ENCODE data around the gene PARVB.

The PARVB gene

GRCh38 chr22:44112191-44112590, 88.1 kb downstream of the PARVB start:
- DNase-seq = no peak

- no peak for DNase-seq
Measured at GRCh38 chr22:44116331-44116730, 92.2 kb downstream of the PARVB start.

DNA sequence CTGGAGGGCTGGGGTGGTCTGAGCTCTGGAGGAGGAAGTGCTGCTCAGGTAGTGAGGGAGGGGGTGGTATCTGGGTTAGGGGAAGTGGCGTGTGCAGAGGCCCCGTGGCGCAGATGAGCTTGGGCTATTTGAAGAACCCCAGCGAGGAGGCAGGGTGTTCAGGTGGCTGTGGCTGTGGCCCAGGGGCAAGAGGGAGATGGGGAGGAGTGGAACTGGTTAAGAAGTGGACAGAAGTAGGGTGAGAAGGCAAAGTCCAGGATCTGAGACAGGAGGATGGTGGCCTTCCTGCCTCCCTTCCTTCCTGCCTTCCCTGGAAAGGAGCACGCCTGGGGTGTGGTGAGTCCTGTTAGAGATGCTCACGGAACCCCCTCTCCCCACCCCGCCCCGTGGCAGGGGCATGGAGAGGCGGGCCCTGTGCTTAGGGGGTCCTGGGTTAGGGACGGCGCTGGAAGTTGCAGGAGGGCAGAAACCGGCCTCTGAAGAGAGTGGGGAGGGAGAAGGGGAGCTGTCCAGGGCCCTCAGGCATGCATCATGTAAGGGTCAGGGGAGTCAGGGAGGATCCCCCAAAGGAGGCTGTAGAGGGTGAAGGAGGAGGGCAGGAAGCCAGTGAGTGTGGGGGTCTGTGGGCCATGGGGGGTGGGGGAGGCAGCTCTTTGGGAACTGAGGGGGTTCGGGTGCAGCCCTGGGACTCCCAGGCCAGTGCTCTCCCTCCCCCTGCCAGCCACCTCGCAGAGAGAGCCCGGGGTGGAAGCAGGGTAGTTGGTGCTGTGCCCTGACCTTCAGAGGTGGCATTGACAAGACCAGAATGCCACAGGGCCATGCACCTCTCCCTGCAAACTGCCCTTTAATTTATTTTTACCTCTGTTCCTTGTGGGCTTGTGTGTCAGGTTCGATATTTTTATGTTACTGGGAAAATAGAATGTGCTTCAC, 92.9 kb downstream of the PARVB start:
- DNase-seq = no peak

DNA sequence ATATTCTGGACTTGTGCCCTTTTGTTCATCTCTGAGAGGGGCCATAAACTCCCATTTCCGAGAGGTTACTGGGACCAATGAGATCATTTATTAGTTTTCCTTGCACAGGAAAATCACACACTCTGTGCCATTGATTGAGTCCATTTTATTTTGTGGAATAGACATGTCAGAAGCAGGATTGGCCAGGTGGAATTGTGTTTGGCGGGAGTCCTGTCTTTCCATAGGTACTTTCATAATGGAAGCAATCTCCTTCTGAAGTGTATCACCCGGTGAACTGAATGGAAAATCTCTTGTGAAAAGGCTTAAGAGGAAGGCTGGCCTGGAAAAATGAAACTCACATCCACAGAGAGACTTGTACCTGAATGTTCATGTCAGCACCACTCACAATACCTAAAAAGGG, 93.6 kb downstream of the PARVB start:
- DNase-seq = no peak

- no peak for DNase-seq
Measured at GRCh38 chr22:44118645-44119315, 94.7 kb downstream of the PARVB start.

DNA sequence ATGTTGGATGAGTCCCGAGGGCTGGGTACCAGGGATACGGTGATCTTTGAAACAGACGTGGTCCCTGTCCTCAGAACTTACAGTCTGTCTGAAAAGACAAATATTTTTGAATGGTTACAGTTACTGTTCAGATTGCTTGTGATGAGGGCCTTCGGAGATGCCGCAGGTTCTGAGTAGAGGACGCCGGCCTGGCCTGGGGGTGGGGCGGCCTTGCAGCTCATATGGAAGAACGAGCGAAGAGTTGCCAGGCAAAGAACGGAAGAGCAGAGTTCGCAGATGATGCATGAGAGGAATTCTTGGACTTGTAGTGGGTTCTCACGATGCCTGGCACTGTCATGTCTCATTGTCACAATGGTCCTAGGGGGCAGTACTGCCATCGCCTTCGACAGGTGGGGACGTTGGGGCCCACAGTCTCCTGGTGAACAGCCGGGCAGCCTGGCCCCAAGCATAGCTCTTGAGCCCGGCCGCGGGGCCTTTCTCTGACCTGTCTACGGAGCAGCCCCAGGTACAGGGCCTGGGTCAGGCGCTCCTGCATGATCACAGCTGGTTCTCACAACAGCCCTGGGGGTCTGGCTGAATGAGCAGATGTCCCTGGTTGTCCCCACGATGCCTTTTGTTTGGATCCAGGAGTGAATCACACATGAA, 95.7 kb downstream of the PARVB start:
- DNase-seq = no peak

DNA sequence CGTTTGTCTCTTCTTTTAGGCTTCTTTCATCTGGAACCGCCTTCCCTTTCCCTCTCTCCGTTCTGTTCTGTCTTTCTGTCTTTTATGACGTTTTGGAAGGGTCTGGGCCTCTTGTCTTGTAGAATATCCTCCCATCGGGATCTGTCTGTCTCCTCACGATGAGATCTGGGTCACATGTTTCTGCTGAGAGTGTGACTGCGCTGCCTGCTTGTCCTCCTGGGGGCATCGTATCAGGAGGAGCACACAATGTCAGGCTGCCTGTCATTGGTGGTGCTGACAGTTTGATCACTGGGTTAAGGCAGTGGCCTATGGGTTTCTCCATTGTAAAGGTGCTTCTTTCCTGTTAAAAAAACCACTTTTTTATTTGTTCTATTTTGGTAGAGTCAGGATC, 96.2 kb downstream of the PARVB start:
- DNase-seq = no peak

- DNase-seq = no peak
Measured at GRCh38 chr22:44125421-44125820, 101.3 kb downstream of the PARVB start.

DNA sequence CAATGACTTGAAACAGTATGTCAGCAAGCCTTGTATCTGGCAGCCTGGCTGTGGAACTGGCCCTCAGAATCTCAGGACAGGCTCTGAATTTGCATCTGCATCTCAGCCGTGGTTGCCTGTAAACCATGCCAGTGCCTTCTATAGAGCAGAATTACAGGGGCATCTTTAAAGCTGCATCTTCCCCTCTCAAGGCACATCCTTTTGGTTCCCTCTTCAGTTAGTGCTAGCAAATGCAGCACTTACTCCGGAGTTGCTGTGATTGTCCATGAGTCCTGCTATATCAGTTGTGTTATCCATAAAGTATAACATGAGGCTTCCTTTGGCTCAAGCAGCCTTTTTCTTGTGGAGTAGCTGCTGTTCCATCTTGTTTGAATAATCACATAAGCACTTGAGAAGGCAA, 102.7 kb downstream of the PARVB start:
- DNase-seq = no peak

- no peak for DNase-seq
Measured at GRCh38 chr22:44127356-44127755, 103.3 kb downstream of the PARVB start.

GRCh38 chr22:44128958-44129618, 105.0 kb downstream of the PARVB start:
- DNase-seq = no peak

DNA sequence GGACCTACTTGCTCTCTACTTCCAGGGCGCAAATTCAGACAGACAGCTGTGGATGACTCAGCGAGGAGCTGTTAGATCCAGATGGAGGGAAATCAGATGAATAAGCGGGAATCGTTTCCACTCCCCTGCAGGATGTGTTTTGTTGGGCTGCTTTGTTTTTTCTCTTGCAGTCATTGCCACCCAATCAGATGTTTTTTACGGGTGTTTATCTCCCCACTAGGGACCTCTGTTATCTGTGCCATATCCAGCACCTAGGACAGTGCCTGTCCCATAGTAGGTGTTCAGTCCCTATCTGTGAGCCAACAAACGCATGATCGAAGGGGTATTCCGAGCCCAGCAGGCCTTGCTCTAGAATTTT, 105.5 kb downstream of the PARVB start:
- DNase-seq = no peak

DNA sequence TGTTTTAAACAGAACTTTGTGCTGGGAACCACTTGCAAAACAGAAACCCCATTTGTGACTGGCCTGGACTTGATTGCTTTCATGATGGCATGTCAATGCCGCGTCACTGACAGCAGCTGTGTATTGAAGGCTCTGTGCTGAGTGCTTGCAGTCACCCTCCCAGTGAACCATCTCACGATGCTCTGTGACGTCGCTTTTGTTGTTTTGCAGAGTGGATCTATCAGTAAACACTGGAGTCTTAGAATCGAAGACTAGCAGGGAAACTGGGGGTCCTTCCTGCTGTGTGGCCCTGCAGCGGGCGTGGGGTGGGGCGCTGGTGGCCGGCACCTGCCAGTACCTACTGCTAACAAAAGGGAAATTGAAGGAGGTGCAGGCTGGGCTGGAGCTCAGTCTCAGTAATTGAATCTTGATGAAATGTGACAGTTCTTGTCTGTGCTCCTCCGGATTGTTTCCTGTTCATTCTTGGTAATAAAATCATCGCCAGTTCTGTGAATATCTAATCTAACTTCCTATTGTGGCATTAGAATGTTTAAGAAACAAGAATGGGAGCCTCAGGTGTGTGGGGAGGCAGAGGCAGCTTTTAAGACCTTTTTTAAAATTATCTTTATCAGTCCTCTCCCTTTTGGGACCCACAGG, 106.1 kb downstream of the PARVB start:
- DNase-seq = no peak

DNA sequence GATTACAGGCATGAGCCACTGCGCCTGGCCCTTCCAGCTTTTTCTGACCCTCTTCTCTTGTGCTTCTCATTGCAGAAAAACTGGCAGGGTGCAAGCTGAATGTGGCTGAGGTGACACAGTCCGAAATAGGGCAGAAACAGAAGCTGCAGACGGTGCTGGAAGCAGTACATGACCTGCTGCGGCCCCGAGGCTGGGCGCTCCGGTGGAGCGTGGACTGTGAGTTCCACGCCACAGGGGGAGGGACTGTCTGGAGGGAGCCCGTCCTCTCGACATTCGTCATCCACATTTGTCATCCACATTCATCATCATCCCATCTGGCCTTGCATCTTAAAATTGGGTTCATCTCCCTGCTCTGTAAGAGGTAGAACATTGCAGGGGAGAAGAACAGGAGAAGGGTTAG, 107.3 kb downstream of the PARVB start:
- no peak for DNase-seq

DNA sequence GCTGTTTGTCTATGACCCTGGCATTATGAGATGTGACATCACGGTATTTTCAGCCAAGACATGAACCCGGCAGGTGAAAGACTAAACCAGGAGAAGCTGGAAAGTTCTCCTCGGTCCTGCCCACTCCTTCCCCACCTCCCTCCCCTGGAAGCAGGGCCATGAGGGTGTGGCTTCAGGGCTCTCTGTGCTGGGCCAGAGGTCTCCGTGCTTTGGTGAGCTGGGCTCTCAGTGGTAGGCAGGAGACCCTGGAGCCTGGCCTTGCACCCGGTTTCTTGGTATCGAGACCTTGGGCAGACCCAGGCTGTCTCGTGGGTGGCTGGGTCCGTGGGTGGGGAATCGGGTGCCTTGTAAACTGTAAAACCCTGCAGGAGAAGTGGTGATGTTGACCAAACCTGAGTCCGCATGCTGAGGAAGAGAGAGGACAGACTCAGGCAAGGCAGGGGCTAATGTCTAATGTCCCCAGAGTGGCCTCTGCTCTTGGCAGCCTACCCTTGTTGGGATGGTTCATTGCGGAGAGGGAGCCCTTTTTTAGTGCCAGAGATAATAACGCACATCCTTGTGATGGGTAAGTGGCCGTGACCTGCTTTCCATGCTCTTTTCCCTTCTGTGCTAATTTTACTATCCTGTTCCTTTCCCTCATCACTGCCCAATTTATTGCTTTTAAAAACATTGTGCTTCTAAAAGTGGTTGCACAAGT, 108.0 kb downstream of the PARVB start:
- no peak for DNase-seq

DNA sequence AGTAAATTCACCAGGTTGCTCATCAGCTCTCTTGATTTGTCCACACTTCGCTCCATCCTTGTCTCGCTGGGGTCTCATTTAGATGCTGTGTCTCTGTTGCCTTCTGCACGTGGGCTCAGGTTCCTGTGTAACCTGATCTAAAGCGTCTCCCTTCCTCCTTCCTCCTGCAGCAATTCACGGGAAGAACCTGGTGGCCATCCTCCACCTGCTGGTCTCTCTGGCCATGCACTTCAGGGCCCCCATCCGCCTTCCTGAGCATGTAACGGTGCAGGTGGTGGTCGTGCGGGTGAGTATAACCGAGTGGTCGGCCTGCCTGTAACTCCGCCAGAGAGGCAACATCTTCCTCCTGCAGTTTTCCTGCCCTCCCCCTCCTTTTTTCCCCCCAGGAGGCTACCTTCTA, 108.6 kb downstream of the PARVB start:
- DNase-seq = no peak

DNA sequence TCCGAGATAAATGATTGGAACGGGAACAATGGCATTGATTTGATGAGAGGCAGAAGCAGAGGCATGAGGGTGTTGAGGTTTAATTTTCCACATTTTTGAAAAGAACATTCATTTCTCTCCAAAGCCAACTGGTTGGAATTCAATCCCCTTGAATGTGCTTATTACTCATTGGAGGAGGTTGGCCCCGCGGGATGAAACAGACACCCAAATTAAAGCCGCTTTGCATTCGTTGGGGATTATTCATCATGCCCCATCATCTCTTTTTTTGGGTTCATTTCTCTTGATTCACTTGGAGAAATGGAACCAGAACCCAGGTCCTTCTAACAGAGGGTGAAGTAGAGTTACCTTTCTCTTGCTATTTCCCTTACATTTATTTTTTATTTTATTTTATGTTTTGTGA, 109.1 kb downstream of the PARVB start:
- no peak for DNase-seq

DNA sequence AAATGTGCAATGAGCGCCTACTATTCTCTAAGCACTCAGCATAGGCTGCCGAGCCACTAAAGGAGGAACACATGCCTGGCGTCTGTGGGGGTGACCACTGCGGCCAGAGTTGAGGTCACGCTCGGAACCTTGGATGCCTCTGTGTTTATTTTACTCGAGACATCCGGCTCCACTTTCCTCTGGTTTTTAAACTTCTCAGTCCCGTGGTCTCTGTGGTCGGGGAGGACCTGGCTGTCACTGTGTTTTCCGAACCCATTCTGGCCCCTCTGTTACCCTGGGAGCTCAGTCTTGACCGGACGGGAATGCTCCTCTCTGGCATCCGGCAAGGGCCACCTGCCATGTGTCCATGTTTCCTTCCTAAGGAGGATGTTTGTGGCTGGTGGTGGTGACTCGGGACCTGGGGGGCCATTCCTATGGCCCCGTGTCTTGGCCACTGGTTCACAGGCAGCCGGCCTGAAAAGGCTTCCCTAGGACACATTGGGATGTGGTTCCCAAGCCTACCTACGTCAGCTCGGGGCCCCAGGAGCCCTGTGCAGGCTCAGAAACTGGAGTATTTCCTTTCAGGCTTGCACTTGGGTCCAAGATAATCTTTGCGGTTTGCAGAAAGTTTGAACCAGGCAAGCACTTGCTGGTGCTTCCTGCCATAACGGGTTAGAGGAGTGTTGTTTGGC, 109.9 kb downstream of the PARVB start:
- no peak for DNase-seq

DNA sequence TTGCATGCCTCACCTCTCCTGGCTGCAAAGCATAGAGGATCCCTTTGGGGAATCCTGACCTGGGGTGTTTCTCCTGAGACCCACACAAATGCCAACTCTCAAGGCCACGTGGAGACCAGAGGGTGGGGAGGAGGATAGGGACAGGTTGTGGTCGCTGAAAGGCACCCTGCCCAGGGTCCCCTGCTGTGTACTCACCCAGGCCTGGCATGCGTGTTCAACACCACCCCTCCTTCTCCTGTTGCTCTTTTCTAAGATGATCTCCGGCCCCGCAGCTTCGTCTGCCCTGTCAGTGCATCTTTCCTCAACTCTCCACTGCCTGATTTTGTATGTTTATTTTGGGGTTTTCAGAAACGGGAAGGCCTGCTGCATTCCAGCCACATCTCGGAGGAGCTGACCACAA, 112.0 kb downstream of the PARVB start:
- no peak for DNase-seq

- DNase-seq = no peak
Measured at GRCh38 chr22:44136786-44137185, 112.7 kb downstream of the PARVB start.

- DNase-seq = no peak
Measured at GRCh38 chr22:44137415-44137814, 113.3 kb downstream of the PARVB start.

GRCh38 chr22:44139773-44140172, 115.7 kb downstream of the PARVB start:
- no peak for DNase-seq

Measured in effector CD8-positive, alpha-beta T cell (primary cell).